KMS-11 (cell line): ENCODE data around the gene TEX22.

ENCODE experiments used
- H2AFZ ChIP-seq: fragments of 200-600 bp; sonication (generic); 2 replicates; pipeline ENCODE4 v1.6.1; 2016; ENCODE audit warnings: antibody characterized with exemption, mixed run types, low read depth
- H3K27ac ChIP-seq: fragments of 200-600 bp; sonication (generic); 2 replicates; pipeline ENCODE4 v1.6.1; 2016; ENCODE audit warnings: mild to moderate bottlenecking, mixed run types
- H3K27me3 ChIP-seq: fragments of 200-600 bp; sonication (generic); 2 replicates; pipeline ENCODE4 v1.6.1; 2017; ENCODE audit warnings: mild to moderate bottlenecking, low read depth, mixed run types, moderate library complexity; ENCODE audit not compliant: insufficient read depth
- H3K36me3 ChIP-seq: fragments of 200-600 bp; sonication (generic); 2 replicates; pipeline ENCODE4 v1.6.1; 2017; ENCODE audit warnings: mild to moderate bottlenecking, mixed run types; ENCODE audit not compliant: insufficient read depth
- H3K4me1 ChIP-seq: fragments of 200-600 bp; sonication (generic); 2 replicates; pipeline ENCODE4 v1.6.1; 2016; ENCODE audit warnings: mild to moderate bottlenecking, low read depth, mixed run types; ENCODE audit not compliant: poor library complexity, severe bottlenecking
- H3K4me2 ChIP-seq: fragments of 200-600 bp; sonication (generic); 2 replicates; pipeline ENCODE4 v1.7.0; 2016; ENCODE audit warnings: mild to moderate bottlenecking, mixed run types
- H3K4me3 ChIP-seq: fragments of 200-600 bp; sonication (generic); IDR thresholded peaks from 2 replicates; pipeline ENCODE4 v1.6.1; 2017; ENCODE audit warnings: low read depth, low read length, mixed read lengths; ENCODE audit not compliant: insufficient read depth
- H3K79me2 ChIP-seq: fragments of 200-600 bp; sonication (generic); 2 replicates; pipeline ENCODE4 v1.6.1; 2016; ENCODE audit warnings: low read depth, mixed run types; ENCODE audit not compliant: insufficient read depth
- H3K9ac ChIP-seq: fragments of 200-600 bp; sonication (generic); 2 replicates; pipeline ENCODE4 v1.6.1; 2016; ENCODE audit warnings: mild to moderate bottlenecking, mixed run types
- H4K20me1 ChIP-seq: fragments of 200-600 bp; sonication (generic); 2 replicates; pipeline ENCODE4 v1.6.1; 2016; ENCODE audit warnings: mild to moderate bottlenecking, mixed run types; ENCODE audit not compliant: insufficient read depth
- CTCF ChIP-seq: fragments of 200-600 bp; sonication (generic); conservative IDR thresholded peaks from 2 replicates; pipeline ENCODE4 v1.6.1; 2017; ENCODE audit warnings: low read depth, mild to moderate bottlenecking, antibody characterized with exemption, low read length, moderate library complexity, mixed read lengths

TEX22 gene

GRCh38 chr14:105417690-105418121 is 19.4 kb downstream of the TEX22 start:
- Histone ChIP-seq H3K9ac (no peak overlapping the region), H3K27ac (no peak overlapping the region), H2AFZ (no peak overlapping the region), H3K4me2 (no peak overlapping the region), H3K4me1 (peaks cover 8% of the 10 kb centered on the region), H3K4me3 (no peak overlapping the region), H3K79me2 (peaks cover 24% of the 10 kb centered on the region), H3K36me3 (no peaks in the 10 kb centered on the region), H3K27me3 (no peaks in the 10 kb centered on the region), H4K20me1 (no peaks in the 10 kb centered on the region)
- no peak for TF ChIP-seq CTCF

- Histone ChIP-seq H3K4me2 (no peak overlapping the region), H3K27ac (no peak overlapping the region), H2AFZ (no peak overlapping the region)
These were observed 20.2 kb downstream of the TEX22 start for GRCh38 chr14:105418269-105419194.

GRCh38 chr14:105419195-105420091 is 21.1 kb downstream of the TEX22 start, which contains the start of gene MTA1:
TSS of gene MTA1 (plus strand) at chr14:105419827. CDS start at chr14:105420036, 209 bp downstream.
- peak within 1 kb of the TSS; percentile 54; the same call in 1 of the 2 replicates for H2AFZ ChIP-seq
- H3K36me3 ChIP-seq: no peaks in the 10 kb centered on the region
- H3K79me2 ChIP-seq: peaks cover 41% of the 10 kb centered on the region
- no peaks in the 10 kb centered on the region for H3K27me3 ChIP-seq
- H3K4me1 ChIP-seq: peaks cover 8% of the 10 kb centered on the region
- no peak for TF ChIP-seq CTCF
- peak within 1 kb of the TSS; percentile 48 for H3K4me2 ChIP-seq
- peak within 1 kb of the TSS; percentile 52 for H3K27ac ChIP-seq
- H4K20me1 ChIP-seq: no peaks in the 10 kb centered on the region
- H3K4me3 ChIP-seq: no peak within 1 kb of the TSS
- peak within 1 kb of the TSS; percentile 88 for H3K9ac ChIP-seq

More at GRCh38 chr14:105418269-105419194, 20.2 kb downstream of the TEX22 start:
- H3K79me2 ChIP-seq: peaks cover 33% of the 10 kb centered on the region
- H3K4me3 ChIP-seq: no peak overlapping the region
- H3K27me3 ChIP-seq: no peaks in the 10 kb centered on the region
- H3K9ac ChIP-seq: no peak overlapping the region; the same call in 1 of the 2 replicates
- TF ChIP-seq CTCF: no peak
- no peaks in the 10 kb centered on the region for H4K20me1 ChIP-seq
- no peaks in the 10 kb centered on the region for H3K36me3 ChIP-seq
- H3K4me1 ChIP-seq: peaks cover 8% of the 10 kb centered on the region
